ENCODE measurements around the gene PPP1R1C. TPM values are rescaled to one million over a fixed set of nuclear protein-coding genes. Genes with fewer than 3 reads are reported as not detected.

The PPP1R1C gene
- total RNA-seq, 1 experiment from 2014 or later: 4.0 TPM

DNA sequence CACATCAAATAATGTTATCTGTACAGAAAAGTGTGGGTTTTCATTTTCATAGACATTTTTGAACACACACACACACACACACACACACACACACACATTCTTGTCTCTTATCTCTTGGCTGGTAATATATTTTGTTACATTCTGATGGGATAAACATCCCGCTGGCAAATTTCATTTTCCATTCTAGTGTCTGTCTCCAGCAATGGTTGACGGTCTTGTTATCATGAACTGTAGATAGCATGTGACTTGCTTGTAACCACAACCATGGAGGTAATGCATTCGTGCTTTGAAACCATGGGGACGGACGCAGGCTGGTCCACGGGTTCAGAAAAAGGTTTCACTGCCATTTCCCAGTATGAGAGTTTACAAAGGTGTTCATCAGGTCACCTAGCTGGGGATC, 156.4 kb downstream of the PPP1R1C start:
- no CpG with 5 or more reads among the region's 6 CpGs for WGBS (ENCODE audit: extremely low coverage, insufficient read length, low lambda C conversion rate)
- Histone ChIP-seq H3K27ac (ENCODE audit: insufficient read length, low read depth, low read length) (no peak overlapping the region), H3K9ac (ENCODE audit: extremely low read depth, insufficient read length, low read length) (no peak overlapping the region), H4K20me1 (ENCODE audit: control insufficient read depth, insufficient read depth, insufficient read length) (no peaks in the 10 kb centered on the region), H3K79me1 (ENCODE audit: insufficient read depth, low read depth, low read length, poor library complexity, severe bottlenecking) (no peaks in the 10 kb centered on the region), H3K4me2 (ENCODE audit: insufficient read depth, insufficient read length, low read length) (no peak overlapping the region), H3T11ph (ENCODE audit: low read length) (no peak overlapping the region), H3K4ac (ENCODE audit: low read depth, low read length) (no peak overlapping the region), H2AFZ (ENCODE audit: low read length) (no peak overlapping the region), H2BK12ac (ENCODE audit: insufficient read length, low read depth, low read length) (no peak overlapping the region), H3K18ac (ENCODE audit: insufficient read length, low read depth, low read length) (no peak overlapping the region), H2AK5ac (ENCODE audit: insufficient read length, low read length) (no peak overlapping the region), H2BK120ac (ENCODE audit: low read depth, low read length, poor library complexity, severe bottlenecking) (no peak overlapping the region), H3K56ac (ENCODE audit: insufficient read length, low read depth, low read length) (no peak overlapping the region), H3K23me2 (ENCODE audit: insufficient read length, low read depth, low read length, poor library complexity, severe bottlenecking) (no peaks in the 10 kb centered on the region), H4K8ac (replicated peaks; ENCODE audit: insufficient read length, low read depth, low read length) (no peak overlapping the region), H2BK20ac (ENCODE audit: low read depth, low read length, poor library complexity, severe bottlenecking) (no peak overlapping the region), H4K91ac (ENCODE audit: insufficient read length, low read depth, low read length) (no peak overlapping the region), H3K79me2 (ENCODE audit: insufficient read depth, low read length) (no peaks in the 10 kb centered on the region), H4K5ac (ENCODE audit: insufficient read length, low read depth, low read length) (no peak overlapping the region), H2BK15ac (ENCODE audit: low read depth, low read length) (no peak overlapping the region), H3K23ac (ENCODE audit: insufficient read length, low read depth, low read length) (no peak overlapping the region), H2BK5ac (ENCODE audit: insufficient read length, low read length) (no peak overlapping the region), H3K14ac (ENCODE audit: insufficient read depth, low read length) (no peak overlapping the region), H3K4me1 (ENCODE audit: insufficient read depth, low read length) (0 out of 2 replicates have a peak, but pooled peaks cover 2% of the 10 kb centered on the region), H3K27me3 (ENCODE audit: insufficient read depth, low read length) (no peaks in the 10 kb centered on the region), H3K9me3 (ENCODE audit: control insufficient read depth, low read depth, low read length) (no peaks in the 10 kb centered on the region)
- no peaks in the 10 kb centered on the region for H3K27me3 Mint-ChIP-seq (ENCODE audit: low read depth)
- H3K4me1 Mint-ChIP-seq: peaks cover 10 to 12% of the 10 kb centered on the region in 2 experiments
- TF ChIP-seq, protein P1, sequence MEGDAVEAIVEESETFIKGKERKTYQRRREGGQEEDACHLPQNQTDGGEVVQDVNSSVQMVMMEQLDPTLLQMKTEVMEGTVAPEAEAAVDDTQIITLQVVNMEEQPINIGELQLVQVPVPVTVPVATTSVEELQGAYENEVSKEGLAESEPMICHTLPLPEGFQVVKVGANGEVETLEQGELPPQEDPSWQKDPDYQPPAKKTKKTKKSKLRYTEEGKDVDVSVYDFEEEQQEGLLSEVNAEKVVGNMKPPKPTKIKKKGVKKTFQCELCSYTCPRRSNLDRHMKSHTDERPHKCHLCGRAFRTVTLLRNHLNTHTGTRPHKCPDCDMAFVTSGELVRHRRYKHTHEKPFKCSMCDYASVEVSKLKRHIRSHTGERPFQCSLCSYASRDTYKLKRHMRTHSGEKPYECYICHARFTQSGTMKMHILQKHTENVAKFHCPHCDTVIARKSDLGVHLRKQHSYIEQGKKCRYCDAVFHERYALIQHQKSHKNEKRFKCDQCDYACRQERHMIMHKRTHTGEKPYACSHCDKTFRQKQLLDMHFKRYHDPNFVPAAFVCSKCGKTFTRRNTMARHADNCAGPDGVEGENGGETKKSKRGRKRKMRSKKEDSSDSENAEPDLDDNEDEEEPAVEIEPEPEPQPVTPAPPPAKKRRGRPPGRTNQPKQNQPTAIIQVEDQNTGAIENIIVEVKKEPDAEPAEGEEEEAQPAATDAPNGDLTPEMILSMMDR (conservative IDR thresholded peaks at IDR 0.05): no peak
- no peak overlapping the region for H3K27ac Mint-ChIP-seq
- no peaks in the 10 kb centered on the region; a peak in 1 of 7 replicates for H3K36me3 Mint-ChIP-seq (ENCODE audit: insufficient read depth in 1 of 3, low read depth in 3 of 3)
- H3K4me3 Mint-ChIP-seq: no peak overlapping the region
- no peaks in the 10 kb centered on the region for H3K9me3 Mint-ChIP-seq
- DNase-seq: no peak
